Osteoblast (primary cell): ENCODE data around the gene CAMTA1. TPM values are rescaled to one million over a fixed set of nuclear protein-coding genes. Genes with fewer than 3 reads are reported as not detected.

Source experiments
- DNase-seq: peaks from one replicate; pipeline ENCODE4 v3.0.0; 2011; ENCODE audit warnings: low spot score, mixed read lengths; ENCODE audit not compliant: insufficient read length; ENCODE audit errors: missing footprints
- H2AFZ ChIP-seq: 2 replicates; pipeline ENCODE4 v1.6.0; 2011; ENCODE audit warnings: mild to moderate bottlenecking, low read length
- H3K27ac ChIP-seq: 2 replicates; pipeline ENCODE4 v1.5.1; 2011; ENCODE audit warnings: mild to moderate bottlenecking, low read depth, low read length, moderate library complexity
- H3K27me3 ChIP-seq: 2 replicates; pipeline ENCODE4 v1.6.0; 2012; ENCODE audit warnings: mild to moderate bottlenecking, control low read depth, inconsistent platforms, low read length, moderate library complexity; ENCODE audit not compliant: insufficient read depth
- H3K36me3 ChIP-seq: 2 replicates; pipeline ENCODE4 v1.5.1; 2011; ENCODE audit warnings: mild to moderate bottlenecking, low read length, control low read depth, moderate library complexity; ENCODE audit not compliant: insufficient read depth
- H3K4me1 ChIP-seq: 2 replicates; pipeline ENCODE4 v1.5.1; 2011; ENCODE audit warnings: mild to moderate bottlenecking, low read length, control low read depth, moderate library complexity; ENCODE audit not compliant: insufficient read depth
- H3K4me2 ChIP-seq: 2 replicates; pipeline ENCODE4 v1.6.0; 2011; ENCODE audit warnings: mild to moderate bottlenecking, low read length; ENCODE audit not compliant: insufficient read depth
- H3K4me3 ChIP-seq: fragments of 200-600 bp; sonication (generic); 3 replicates; pipeline ENCODE4 v1.5.1; 2012; ENCODE audit warnings: mild to moderate bottlenecking, low read length, inconsistent platforms; ENCODE audit not compliant: insufficient read depth
- H3K79me2 ChIP-seq: 2 replicates; pipeline ENCODE4 v1.6.0; 2012; ENCODE audit warnings: mild to moderate bottlenecking, low read length, control low read depth, inconsistent platforms; ENCODE audit not compliant: insufficient read depth
- H3K9me3 ChIP-seq: 2 replicates; pipeline ENCODE4 v1.5.1; 2011; ENCODE audit warnings: low read depth, low read length, control low read depth
- H4K20me1 ChIP-seq: 2 replicates; pipeline ENCODE4 v1.6.0; 2012; ENCODE audit warnings: mild to moderate bottlenecking, low read length, control low read depth; ENCODE audit not compliant: insufficient read depth
- CTCF ChIP-seq: IDR thresholded peaks from 2 replicates; pipeline ENCODE4 v1.5.1; 2011; ENCODE audit warnings: mild to moderate bottlenecking, low read depth, low read length, moderate library complexity; ENCODE audit errors: extremely low read depth
- total RNA-seq: library from RNA; depleted of rRNA; stranded (reverse); fragments of >200 nt; gene quantifications from 2 replicates; pipeline ENCODE4 v1.2.3, GENCODE V29; 2012

CAMTA1 gene
- total RNA-seq, 1 donor = 47.4 TPM

DNA sequence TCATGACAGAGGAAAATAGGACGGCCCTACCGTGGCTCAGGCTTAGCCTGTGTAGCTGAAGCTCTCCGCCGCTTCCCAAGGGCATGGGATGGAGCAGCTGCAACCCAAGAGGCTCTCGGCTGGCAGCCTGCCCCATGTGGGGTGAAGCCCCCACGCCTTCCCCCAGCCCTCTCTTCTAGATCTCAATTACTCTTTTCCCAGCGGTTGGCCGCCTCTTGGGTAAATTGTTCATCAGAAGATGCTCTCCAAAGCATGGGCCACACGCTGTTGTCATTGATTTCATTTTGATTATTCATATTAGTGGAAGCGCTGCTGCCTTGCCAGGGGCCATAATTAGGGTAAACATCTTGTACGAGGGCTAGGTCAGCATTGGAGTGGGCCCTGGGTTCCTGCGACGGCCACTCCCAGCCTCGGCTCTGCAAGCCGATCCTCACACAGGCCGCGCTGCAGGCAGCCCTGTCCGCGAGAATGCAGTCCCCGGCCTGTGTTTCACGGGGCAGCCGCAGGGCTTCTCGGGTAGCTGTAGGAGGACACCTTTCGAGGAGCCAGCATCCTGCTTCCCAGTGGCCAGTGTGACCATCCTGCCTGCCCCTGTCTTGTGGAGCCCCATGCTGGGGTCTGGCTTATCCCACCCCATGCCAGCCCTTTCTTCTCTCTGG lies 871.4 kb downstream of the CAMTA1 start:
- Histone ChIP-seq H2AFZ (no peak overlapping the region), H3K79me2 (no peaks in the 10 kb centered on the region), H3K4me1 (no peaks in the 10 kb centered on the region), H4K20me1 (no peaks in the 10 kb centered on the region), H3K27ac (no peak overlapping the region), H3K27me3 (peaks cover 4% of the 10 kb centered on the region), H3K36me3 (no peaks in the 10 kb centered on the region), H3K4me2 (no peak overlapping the region), H3K4me3 (no peak overlapping the region), H3K9me3 (no peaks in the 10 kb centered on the region)
- no peak for DNase-seq
- no peak for TF ChIP-seq CTCF

- Histone ChIP-seq H3K4me1 (no peaks in the 10 kb centered on the region), H3K4me3 (no peak overlapping the region), H3K27ac (no peak overlapping the region), H3K36me3 (no peaks in the 10 kb centered on the region), H3K4me2 (no peak overlapping the region), H3K79me2 (no peaks in the 10 kb centered on the region), H3K27me3 (no peaks in the 10 kb centered on the region), H4K20me1 (no peaks in the 10 kb centered on the region), H3K9me3 (no peaks in the 10 kb centered on the region), H2AFZ (no peak overlapping the region)
- no peak for TF ChIP-seq CTCF
- no peak for DNase-seq
Measured at GRCh38 chr1:7657287-7658016, 872.2 kb downstream of the CAMTA1 start.

- Histone ChIP-seq H3K27me3 (no peaks in the 10 kb centered on the region), H3K9me3 (no peaks in the 10 kb centered on the region), H3K79me2 (no peaks in the 10 kb centered on the region), H4K20me1 (no peaks in the 10 kb centered on the region), H3K36me3 (no peaks in the 10 kb centered on the region), H3K27ac (no peak overlapping the region), H3K4me2 (no peak overlapping the region), H2AFZ (no peak overlapping the region), H3K4me1 (no peaks in the 10 kb centered on the region), H3K4me3 (no peak overlapping the region)
- no peak for DNase-seq
- no peak for TF ChIP-seq CTCF
Measured at GRCh38 chr1:7658099-7658498, 872.8 kb downstream of the CAMTA1 start.

DNA sequence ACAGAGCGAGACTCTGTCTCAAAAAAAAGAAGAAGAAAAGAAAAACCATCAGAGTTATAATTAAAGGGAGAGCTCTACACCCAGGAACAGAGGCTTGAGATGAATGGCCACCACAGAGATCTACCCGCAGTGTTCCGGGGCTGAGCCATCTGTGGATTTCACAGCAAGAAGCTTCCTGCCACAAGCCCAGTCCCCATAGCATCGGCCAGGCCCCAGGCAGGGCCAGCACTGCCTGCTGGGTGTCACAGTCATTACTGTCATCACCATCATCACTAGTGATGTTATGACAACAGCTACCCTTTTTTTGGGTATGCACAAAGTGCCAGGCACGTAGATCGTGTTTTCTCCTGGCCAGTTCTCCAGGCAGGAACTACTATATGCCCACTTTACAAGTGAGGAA lies 874.3 kb downstream of the CAMTA1 start:
- no peak overlapping the region for H3K4me2 ChIP-seq
- H3K36me3 ChIP-seq = no peaks in the 10 kb centered on the region
- no peaks in the 10 kb centered on the region for H3K4me1 ChIP-seq
- H3K27me3 ChIP-seq = no peaks in the 10 kb centered on the region
- no peak for TF ChIP-seq CTCF
- no peak overlapping the region for H2AFZ ChIP-seq
- H3K79me2 ChIP-seq = no peaks in the 10 kb centered on the region
- no peak overlapping the region for H3K27ac ChIP-seq
- H3K4me3 ChIP-seq = no peak overlapping the region
- H4K20me1 ChIP-seq = no peaks in the 10 kb centered on the region
- no peak for DNase-seq
- H3K9me3 ChIP-seq = no peaks in the 10 kb centered on the region
